Measurements from ENCODE around the gene KCTD17.
"Not testable (repeated sequence)": the region's sequence is repeated elsewhere in the genome, so short reads cannot be mapped to it uniquely, and the experiment has no call there.

KCTD17 gene

DNA sequence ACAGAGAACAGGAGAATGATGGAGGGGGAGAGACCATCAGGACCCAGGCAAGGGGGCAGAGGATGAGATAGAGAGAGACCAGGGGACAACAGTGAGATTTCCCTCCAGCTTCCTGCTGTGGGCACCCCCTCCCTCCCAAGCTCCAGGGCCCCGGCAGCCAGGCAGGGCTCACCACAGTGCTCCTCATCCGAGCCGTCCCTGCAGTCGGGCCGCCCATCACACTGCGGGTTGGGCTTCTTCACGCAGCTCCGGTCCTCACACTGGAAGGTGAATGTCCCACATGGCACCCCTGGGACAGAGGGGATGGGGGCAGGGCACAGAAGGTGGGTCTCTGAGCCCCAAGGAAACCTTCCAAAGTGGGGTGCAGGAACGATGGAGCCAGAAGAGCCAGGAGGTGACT, 19.2 kb downstream of the KCTD17 start:
- peaks cover 8% of the 10 kb centered on the region for H3K27me3 ChIP-seq (ENCODE audit: insufficient read depth, poor library complexity, severe bottlenecking)
- TF ChIP-seq, protein P1, sequence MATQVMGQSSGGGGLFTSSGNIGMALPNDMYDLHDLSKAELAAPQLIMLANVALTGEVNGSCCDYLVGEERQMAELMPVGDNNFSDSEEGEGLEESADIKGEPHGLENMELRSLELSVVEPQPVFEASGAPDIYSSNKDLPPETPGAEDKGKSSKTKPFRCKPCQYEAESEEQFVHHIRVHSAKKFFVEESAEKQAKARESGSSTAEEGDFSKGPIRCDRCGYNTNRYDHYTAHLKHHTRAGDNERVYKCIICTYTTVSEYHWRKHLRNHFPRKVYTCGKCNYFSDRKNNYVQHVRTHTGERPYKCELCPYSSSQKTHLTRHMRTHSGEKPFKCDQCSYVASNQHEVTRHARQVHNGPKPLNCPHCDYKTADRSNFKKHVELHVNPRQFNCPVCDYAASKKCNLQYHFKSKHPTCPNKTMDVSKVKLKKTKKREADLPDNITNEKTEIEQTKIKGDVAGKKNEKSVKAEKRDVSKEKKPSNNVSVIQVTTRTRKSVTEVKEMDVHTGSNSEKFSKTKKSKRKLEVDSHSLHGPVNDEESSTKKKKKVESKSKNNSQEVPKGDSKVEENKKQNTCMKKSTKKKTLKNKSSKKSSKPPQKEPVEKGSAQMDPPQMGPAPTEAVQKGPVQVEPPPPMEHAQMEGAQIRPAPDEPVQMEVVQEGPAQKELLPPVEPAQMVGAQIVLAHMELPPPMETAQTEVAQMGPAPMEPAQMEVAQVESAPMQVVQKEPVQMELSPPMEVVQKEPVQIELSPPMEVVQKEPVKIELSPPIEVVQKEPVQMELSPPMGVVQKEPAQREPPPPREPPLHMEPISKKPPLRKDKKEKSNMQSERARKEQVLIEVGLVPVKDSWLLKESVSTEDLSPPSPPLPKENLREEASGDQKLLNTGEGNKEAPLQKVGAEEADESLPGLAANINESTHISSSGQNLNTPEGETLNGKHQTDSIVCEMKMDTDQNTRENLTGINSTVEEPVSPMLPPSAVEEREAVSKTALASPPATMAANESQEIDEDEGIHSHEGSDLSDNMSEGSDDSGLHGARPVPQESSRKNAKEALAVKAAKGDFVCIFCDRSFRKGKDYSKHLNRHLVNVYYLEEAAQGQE (IDR thresholded peaks at IDR 0.05; ENCODE audit: insufficient replicate concordance, low read depth) = no peak
- TF ChIP-seq GABPA (IDR thresholded peaks at IDR 0.05; ENCODE audit: low read depth) (no peak), POLR2AphosphoS5 (IDR thresholded peaks at IDR 0.05; ENCODE audit: low read depth) (no peak)
- TF ChIP-seq, protein P2, sequence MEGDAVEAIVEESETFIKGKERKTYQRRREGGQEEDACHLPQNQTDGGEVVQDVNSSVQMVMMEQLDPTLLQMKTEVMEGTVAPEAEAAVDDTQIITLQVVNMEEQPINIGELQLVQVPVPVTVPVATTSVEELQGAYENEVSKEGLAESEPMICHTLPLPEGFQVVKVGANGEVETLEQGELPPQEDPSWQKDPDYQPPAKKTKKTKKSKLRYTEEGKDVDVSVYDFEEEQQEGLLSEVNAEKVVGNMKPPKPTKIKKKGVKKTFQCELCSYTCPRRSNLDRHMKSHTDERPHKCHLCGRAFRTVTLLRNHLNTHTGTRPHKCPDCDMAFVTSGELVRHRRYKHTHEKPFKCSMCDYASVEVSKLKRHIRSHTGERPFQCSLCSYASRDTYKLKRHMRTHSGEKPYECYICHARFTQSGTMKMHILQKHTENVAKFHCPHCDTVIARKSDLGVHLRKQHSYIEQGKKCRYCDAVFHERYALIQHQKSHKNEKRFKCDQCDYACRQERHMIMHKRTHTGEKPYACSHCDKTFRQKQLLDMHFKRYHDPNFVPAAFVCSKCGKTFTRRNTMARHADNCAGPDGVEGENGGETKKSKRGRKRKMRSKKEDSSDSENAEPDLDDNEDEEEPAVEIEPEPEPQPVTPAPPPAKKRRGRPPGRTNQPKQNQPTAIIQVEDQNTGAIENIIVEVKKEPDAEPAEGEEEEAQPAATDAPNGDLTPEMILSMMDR (IDR thresholded peaks at IDR 0.05; ENCODE audit: insufficient read depth, low read length) = no peak

DNA sequence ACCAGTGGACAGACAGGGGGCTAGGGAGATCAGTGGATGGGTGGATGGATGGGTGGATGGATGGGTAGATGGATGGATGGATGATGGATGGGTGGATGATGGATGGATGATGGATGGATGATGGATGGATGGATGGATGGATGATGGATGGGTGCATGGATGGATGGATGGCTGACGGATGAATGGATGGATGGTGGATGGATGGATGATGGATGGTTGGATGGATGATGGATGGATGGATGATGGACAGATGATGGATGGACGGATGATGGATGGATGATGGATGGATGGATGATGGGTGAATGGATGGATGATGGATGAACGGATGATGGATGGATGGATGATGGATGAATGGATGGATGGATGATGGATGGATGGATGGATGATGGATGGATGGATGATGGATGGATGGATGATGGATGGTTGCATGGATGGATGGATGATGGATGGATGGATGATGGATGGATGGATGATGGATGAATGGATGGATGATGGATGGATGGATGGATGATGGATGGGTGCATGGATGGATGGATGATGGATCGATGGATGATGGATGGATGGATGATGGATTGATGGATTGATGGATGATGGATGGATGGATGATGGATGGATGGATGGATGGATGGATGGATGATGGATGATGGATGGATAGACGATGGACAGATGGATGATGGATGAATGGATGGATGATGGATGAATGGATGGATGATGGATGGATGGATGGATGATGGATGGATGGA, 20.5 kb downstream of the KCTD17 start:
- H3K4me3 ChIP-seq (replicated peaks; ENCODE audit: insufficient read depth, low read length); H3K27ac ChIP-seq (replicated peaks); DNase-seq (ENCODE audit: low read depth in 1 of 2, low spot score in 1 of 2); H3K27me3 ChIP-seq (ENCODE audit: insufficient read depth, poor library complexity, severe bottlenecking): not testable (repeated sequence)

More for the DNA sequence above, 19.2 kb downstream of the KCTD17 start:
- Histone ChIP-seq H3K27ac (replicated peaks) (no peak overlapping the region), H3K4me3 (replicated peaks; ENCODE audit: insufficient read depth, low read length) (no peak overlapping the region)
- DNase-seq (ENCODE audit: low read depth in 1 of 2, low spot score in 1 of 2) = no peak

DNA sequence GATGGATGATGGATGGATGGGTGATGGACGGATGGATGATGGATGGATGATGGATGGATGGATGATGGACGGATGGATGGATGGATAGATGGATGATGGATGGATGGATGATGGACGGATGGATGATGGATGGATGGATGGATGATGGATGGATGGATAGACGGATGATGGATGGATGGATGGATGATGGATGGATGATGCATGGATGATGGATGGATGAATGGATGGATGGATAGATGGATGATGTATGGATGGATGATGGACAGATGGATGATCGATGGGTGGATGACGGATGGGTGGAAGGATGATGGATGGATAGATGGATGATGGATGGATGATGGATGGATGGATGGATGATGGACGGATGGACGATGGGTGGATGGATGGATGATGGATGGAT, 21.1 kb downstream of the KCTD17 start:
- Histone ChIP-seq H3K27ac (replicated peaks) (no peak overlapping the region), H3K4me3 (replicated peaks; ENCODE audit: insufficient read depth, low read length) (no peak overlapping the region), H3K27me3 (ENCODE audit: insufficient read depth, poor library complexity, severe bottlenecking) (peaks cover 4% of the 10 kb centered on the region)
- no peak for DNase-seq (ENCODE audit: low read depth in 1 of 2, low spot score in 1 of 2)
- TF ChIP-seq, protein P2 (IDR thresholded peaks at IDR 0.05; ENCODE audit: insufficient read depth, low read length) = no peak
- TF ChIP-seq, protein P1 (IDR thresholded peaks at IDR 0.05; ENCODE audit: insufficient replicate concordance, low read depth) = no peak
- TF ChIP-seq SPI1 (IDR thresholded peaks at IDR 0.05; ENCODE audit: borderline replicate concordance, low read depth) (no peak), GABPA (IDR thresholded peaks at IDR 0.05; ENCODE audit: low read depth) (no peak), POLR2AphosphoS5 (IDR thresholded peaks at IDR 0.05; ENCODE audit: low read depth) (no peak)

DNA sequence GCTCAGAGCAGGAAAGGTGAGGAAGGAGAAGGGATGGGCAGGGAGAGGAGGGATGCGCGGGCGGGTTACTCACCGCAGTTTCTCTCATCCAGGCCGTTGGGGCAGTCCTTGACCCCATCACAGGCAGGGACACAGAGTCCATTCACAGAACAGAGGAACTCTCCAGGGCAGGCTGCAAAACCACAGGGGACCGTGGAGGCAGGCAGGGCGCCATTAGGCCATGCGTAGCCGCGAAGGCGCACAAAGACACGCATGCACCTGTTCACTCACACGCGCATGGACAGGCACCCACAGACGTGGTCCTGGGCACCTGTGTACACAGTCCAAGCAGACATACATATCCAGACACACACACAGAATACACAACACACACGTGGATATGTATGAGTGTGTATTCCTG, 23.0 kb downstream of the KCTD17 start:
- Histone ChIP-seq H3K27ac (replicated peaks) (no peak overlapping the region), H3K4me3 (replicated peaks; ENCODE audit: insufficient read depth, low read length) (no peak overlapping the region), H3K27me3 (ENCODE audit: insufficient read depth, poor library complexity, severe bottlenecking) (no peaks in the 10 kb centered on the region)
- no peak for TF ChIP-seq SPI1 (IDR thresholded peaks at IDR 0.05; ENCODE audit: borderline replicate concordance, low read depth)
- TF ChIP-seq, protein P2 (IDR thresholded peaks at IDR 0.05; ENCODE audit: insufficient read depth, low read length) = no peak
- TF ChIP-seq POLR2AphosphoS5 (IDR thresholded peaks at IDR 0.05; ENCODE audit: low read depth) = no peak
- TF ChIP-seq, protein P1 (IDR thresholded peaks at IDR 0.05; ENCODE audit: insufficient replicate concordance, low read depth) = no peak
- no peak for TF ChIP-seq GABPA (IDR thresholded peaks at IDR 0.05; ENCODE audit: low read depth)
- DNase-seq (ENCODE audit: low read depth in 1 of 2, low spot score in 1 of 2) = no peak

Data from HL-60 (cell line).